ENCODE results near the gene TAS1R3. TPM values are rescaled to one million over a fixed set of nuclear protein-coding genes. Genes with fewer than 3 reads are reported as not detected.

Gene TAS1R3
- total RNA-seq, 3 donors from 2014 or later (not counting 1 experiment from before 2014, with no cell fraction given) = 0.66 to 1.4 (median 1.3) TPM

- Mint-ChIP-seq H3K4me3 (peak overlapping the region; percentile 49), H3K9me3 (no peaks in the 10 kb centered on the region), H3K4me1 (peaks cover 6 to 23% of the 10 kb centered on the region in 2 donors), H3K27ac (no peak overlapping the region), H3K27me3 (ENCODE audit: low read depth in 2 of 2) (no peaks in the 10 kb centered on the region), H3K36me3 (no peaks in the 10 kb centered on the region)
- no peak for DNase-seq
- Histone ChIP-seq H3K27me3 (ENCODE audit: control insufficient read depth, insufficient read depth, low read length) (no peaks in the 10 kb centered on the region), H3K4me3 (ENCODE audit: low read length) (no peak overlapping the region), H3K9me3 (ENCODE audit: control insufficient read depth, insufficient read depth, low read length) (no peaks in the 10 kb centered on the region), H3K36me3 (ENCODE audit: control insufficient read depth, insufficient read depth, low read length) (no peaks in the 10 kb centered on the region), H3K27ac (ENCODE audit: low read length) (no peak overlapping the region), H3K4me1 (ENCODE audit: control insufficient read depth, insufficient read depth, low read length) (peaks cover 39% of the 10 kb centered on the region)
- TF ChIP-seq CTCF (IDR thresholded peaks at IDR 0.05) = no peak
- 61% methylated on average over 29 of the region's 29 CpGs for WGBS (ENCODE audit: insufficient coverage)
- ATAC-seq = no peak
- intact Hi-C loops (cut with micrococcal nuclease) = loop anchor here (5.0 kb wide), 1 partner anchor 32 kb away; the partner anchor contains the start of gene UBE2J2
These were observed 26.5 kb upstream of the TAS1R3 start for GRCh38 chr1:1304331-1305299.

DNA sequence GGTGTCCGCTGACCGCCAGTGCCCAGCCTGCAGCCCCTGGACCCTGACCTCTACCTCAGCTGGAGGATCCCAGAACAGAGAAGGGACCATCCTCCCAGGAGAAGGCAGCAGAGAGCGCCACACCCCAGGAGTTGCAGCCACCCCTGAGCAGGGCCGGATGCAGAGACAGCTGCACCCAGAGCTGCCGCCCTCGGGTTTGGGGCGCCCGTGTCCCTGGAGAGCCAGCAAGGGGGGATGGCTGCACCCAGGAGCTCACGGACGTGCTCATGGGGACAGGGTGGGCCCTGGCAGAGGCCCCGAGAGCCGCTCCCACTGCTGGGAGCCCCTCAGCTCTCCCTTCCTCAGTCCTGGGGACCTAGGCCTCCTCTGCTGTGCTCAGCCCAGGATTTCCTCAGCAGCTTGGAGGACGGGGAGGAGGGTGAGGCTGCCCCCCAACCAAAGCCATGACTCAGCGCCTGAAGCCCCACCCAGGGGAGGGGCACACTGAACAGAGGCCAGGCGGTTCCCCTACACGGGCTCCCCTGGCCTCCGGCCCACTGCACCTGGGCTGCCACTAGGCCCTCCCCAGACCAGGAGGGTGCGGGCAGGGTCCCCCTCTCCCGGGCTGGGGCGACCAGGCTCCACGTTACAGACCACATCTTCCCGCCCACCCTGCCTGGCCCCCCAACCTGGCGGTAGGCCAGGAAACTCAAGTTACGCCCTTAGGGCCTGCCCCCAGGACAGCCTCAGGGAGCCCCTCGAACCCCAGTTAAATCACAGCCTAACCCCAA is 25.6 kb upstream of the TAS1R3 start:
- TF ChIP-seq CTCF (IDR thresholded peaks at IDR 0.05) = no peak
- Mint-ChIP-seq H3K27me3 (ENCODE audit: low read depth in 2 of 2) (no peaks in the 10 kb centered on the region), H3K36me3 (no peaks in the 10 kb centered on the region), H3K4me3 (peak overlapping the region; percentile 86), H3K4me1 (peaks cover 6 to 26% of the 10 kb centered on the region in 2 donors), H3K9me3 (no peaks in the 10 kb centered on the region), H3K27ac (peak overlapping the region; percentile 66 to 79)
- peaks cover 47% of the 10 kb centered on the region for H3K4me1 ChIP-seq (ENCODE audit: control insufficient read depth, insufficient read depth, low read length)
- no peaks in the 10 kb centered on the region for H3K27me3 ChIP-seq (ENCODE audit: control insufficient read depth, insufficient read depth, low read length)
- peak in 1 of 3 donors; percentile 21 for ATAC-seq
- H3K36me3 ChIP-seq (ENCODE audit: control insufficient read depth, insufficient read depth, low read length) = peaks cover 5% of the 10 kb centered on the region
- H3K4me3 ChIP-seq (ENCODE audit: low read length) = no peak overlapping the region
- WGBS (ENCODE audit: insufficient coverage) = 25% methylated on average over 25 of the region's 25 CpGs
- intact Hi-C loops (cut with micrococcal nuclease) = loop anchor here (5.0 kb wide), 1 partner anchor 33 kb away; the partner anchor contains the start of gene UBE2J2
- peak; percentile 45 to 76 for DNase-seq
- H3K27ac ChIP-seq (ENCODE audit: low read length) = no peak overlapping the region
- no peaks in the 10 kb centered on the region for H3K9me3 ChIP-seq (ENCODE audit: control insufficient read depth, insufficient read depth, low read length)

GRCh38 chr1:1306070-1306660 is 24.9 kb upstream of the TAS1R3 start:
- Histone ChIP-seq H3K27ac (ENCODE audit: low read length) (no peak overlapping the region), H3K4me1 (ENCODE audit: control insufficient read depth, insufficient read depth, low read length) (peaks cover 47% of the 10 kb centered on the region), H3K27me3 (ENCODE audit: control insufficient read depth, insufficient read depth, low read length) (no peaks in the 10 kb centered on the region), H3K36me3 (ENCODE audit: control insufficient read depth, insufficient read depth, low read length) (peaks cover 5% of the 10 kb centered on the region), H3K4me3 (ENCODE audit: low read length) (no peak overlapping the region), H3K9me3 (ENCODE audit: control insufficient read depth, insufficient read depth, low read length) (no peaks in the 10 kb centered on the region)
- 48% methylated on average over 11 of the region's 11 CpGs for WGBS (ENCODE audit: insufficient coverage)
- H3K27me3 Mint-ChIP-seq (ENCODE audit: low read depth in 2 of 2) = no peaks in the 10 kb centered on the region
- DNase-seq (peak in 1 of 2 donors; percentile 44), ATAC-seq (no peak)
- peaks cover 6 to 26% of the 10 kb centered on the region in 2 donors for H3K4me1 Mint-ChIP-seq
- H3K36me3 Mint-ChIP-seq = no peaks in the 10 kb centered on the region
- peak overlapping the region; percentile 86 for H3K4me3 Mint-ChIP-seq
- H3K27ac Mint-ChIP-seq = peak overlapping the region; percentile 66 to 79
- intact Hi-C loops (cut with micrococcal nuclease) = loop anchor here (5.0 kb wide), 1 partner anchor 34 kb away; the partner anchor contains the start of gene UBE2J2
- H3K9me3 Mint-ChIP-seq = no peaks in the 10 kb centered on the region
- TF ChIP-seq CTCF (IDR thresholded peaks at IDR 0.05) = no peak

Data from natural killer cell (primary cell).